RWPE2 (cell line): ENCODE measurements around the gene MPV17L2.
A peak's percentile ranks its signal among the peaks of the same experiment; 100 is the strongest.

Experiments
- ATAC-seq: fragments of 200-7000 bp; cut with Tn5 transposase; 3 replicates; pipeline ENCODE4 v1.9.1; 2021; ENCODE audit warnings: low read depth
- DNase-seq: peaks from one replicate; pipeline ENCODE4 v3.0.0-alpha.2; 2020; ENCODE audit warnings: low spot score
- H3K27ac ChIP-seq: fragments of 450-650 bp; 2 replicates; pipeline ENCODE4 v1.5.1; 2017; ENCODE audit warnings: mild to moderate bottlenecking; ENCODE audit not compliant: poor library complexity, severe bottlenecking
- H3K27me3 ChIP-seq: fragments of 250-450 bp; sonication (Bioruptor Pico); 2 replicates; pipeline ENCODE4 v1.5.1; 2021; ENCODE audit warnings: mild to moderate bottlenecking, moderate library complexity; ENCODE audit not compliant: insufficient read depth, poor library complexity, severe bottlenecking
- H3K36me3 ChIP-seq: fragments of 250-450 bp; sonication (Bioruptor Pico); 2 replicates; pipeline ENCODE4 v1.5.1; 2020; ENCODE audit warnings: low read depth, mild to moderate bottlenecking, moderate library complexity
- H3K4me1 ChIP-seq: fragments of 250-450 bp; sonication (Bioruptor Pico); 2 replicates; pipeline ENCODE4 v1.5.1; 2021; ENCODE audit warnings: mild to moderate bottlenecking, moderate library complexity; ENCODE audit not compliant: insufficient read depth, poor library complexity, severe bottlenecking
- H3K4me3 ChIP-seq: fragments of 250-450 bp; sonication (Bioruptor Pico); 2 replicates; pipeline ENCODE4 v1.5.1; 2021; ENCODE audit warnings: mild to moderate bottlenecking, moderate library complexity; ENCODE audit not compliant: severe bottlenecking
- H3K9me3 ChIP-seq: fragments of 250-450 bp; sonication (Bioruptor Pico); 2 replicates; pipeline ENCODE4 v1.5.1; 2021; ENCODE audit warnings: mild to moderate bottlenecking, moderate library complexity; ENCODE audit not compliant: severe bottlenecking
- CTCF ChIP-seq: fragments of 450-650 bp; IDR thresholded peaks from one replicate; pipeline ENCODE4 v1.5.1; 2017; ENCODE audit warnings: mild to moderate bottlenecking, moderate library complexity; ENCODE audit not compliant: poor library complexity, severe bottlenecking

MPV17L2 gene

GRCh38 chr19:18183529-18183928 is 9.5 kb upstream of the MPV17L2 start:
- no peaks in the 10 kb centered on the region for H3K36me3 ChIP-seq
- DNase-seq (no peak), ATAC-seq (no peak)
- no peaks in the 10 kb centered on the region for H3K27me3 ChIP-seq
- TF ChIP-seq CTCF: no peak
- H3K27ac ChIP-seq: no peak overlapping the region
- H3K4me1 ChIP-seq: no peaks in the 10 kb centered on the region
- no peak overlapping the region for H3K4me3 ChIP-seq
- no peaks in the 10 kb centered on the region for H3K9me3 ChIP-seq

DNA sequence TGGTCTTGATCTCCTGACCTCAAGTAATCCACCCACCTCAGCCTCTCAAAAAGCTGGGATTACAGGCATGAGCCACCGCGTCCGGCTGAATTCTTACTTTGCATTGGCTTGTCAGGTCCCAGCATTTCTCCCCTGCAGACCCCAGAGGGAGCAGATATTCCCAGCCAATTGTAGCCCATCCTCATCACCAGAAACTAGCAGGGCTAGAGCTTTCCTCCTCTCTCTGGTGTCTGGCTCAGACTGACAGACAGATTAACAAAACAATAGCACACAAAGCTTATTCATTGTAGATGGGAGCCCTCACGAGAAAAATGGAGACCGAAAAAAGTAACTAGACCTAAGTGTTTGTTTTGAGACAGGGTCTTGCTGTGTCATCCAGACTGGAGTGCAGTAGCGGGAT is 7.5 kb upstream of the MPV17L2 start:
- Histone ChIP-seq H3K4me1 (no peaks in the 10 kb centered on the region), H3K27ac (no peak overlapping the region), H3K36me3 (no peaks in the 10 kb centered on the region), H3K27me3 (no peaks in the 10 kb centered on the region), H3K4me3 (no peak overlapping the region), H3K9me3 (no peaks in the 10 kb centered on the region)
- DNase-seq (no peak), ATAC-seq (no peak)
- TF ChIP-seq CTCF: no peak

- Histone ChIP-seq H3K36me3 (peaks cover 4% of the 10 kb centered on the region; the same call in 1 of the 2 replicates), H3K4me3 (no peak overlapping the region), H3K27ac (peak overlapping the region; percentile 88), H3K4me1 (peaks cover 2% of the 10 kb centered on the region), H3K27me3 (no peaks in the 10 kb centered on the region), H3K9me3 (no peaks in the 10 kb centered on the region)
- ATAC-seq (no peak), DNase-seq (no peak)
- no peak for TF ChIP-seq CTCF
These were observed 2.7 kb upstream of the MPV17L2 start for GRCh38 chr19:18190278-18190677.

- ATAC-seq (peak; percentile 39), DNase-seq (no peak)
- peaks cover 12% of the 10 kb centered on the region; the same call in 1 of the 2 replicates for H3K36me3 ChIP-seq
- peak overlapping the region; percentile 39 for H3K4me3 ChIP-seq
- H3K9me3 ChIP-seq: no peaks in the 10 kb centered on the region
- peaks cover 2% of the 10 kb centered on the region for H3K4me1 ChIP-seq
- H3K27ac ChIP-seq: peak overlapping the region; percentile 88
- TF ChIP-seq CTCF: no peak
- no peaks in the 10 kb centered on the region for H3K27me3 ChIP-seq
These were observed 1.4 kb upstream of the MPV17L2 start for GRCh38 chr19:18191640-18192062.

DNA sequence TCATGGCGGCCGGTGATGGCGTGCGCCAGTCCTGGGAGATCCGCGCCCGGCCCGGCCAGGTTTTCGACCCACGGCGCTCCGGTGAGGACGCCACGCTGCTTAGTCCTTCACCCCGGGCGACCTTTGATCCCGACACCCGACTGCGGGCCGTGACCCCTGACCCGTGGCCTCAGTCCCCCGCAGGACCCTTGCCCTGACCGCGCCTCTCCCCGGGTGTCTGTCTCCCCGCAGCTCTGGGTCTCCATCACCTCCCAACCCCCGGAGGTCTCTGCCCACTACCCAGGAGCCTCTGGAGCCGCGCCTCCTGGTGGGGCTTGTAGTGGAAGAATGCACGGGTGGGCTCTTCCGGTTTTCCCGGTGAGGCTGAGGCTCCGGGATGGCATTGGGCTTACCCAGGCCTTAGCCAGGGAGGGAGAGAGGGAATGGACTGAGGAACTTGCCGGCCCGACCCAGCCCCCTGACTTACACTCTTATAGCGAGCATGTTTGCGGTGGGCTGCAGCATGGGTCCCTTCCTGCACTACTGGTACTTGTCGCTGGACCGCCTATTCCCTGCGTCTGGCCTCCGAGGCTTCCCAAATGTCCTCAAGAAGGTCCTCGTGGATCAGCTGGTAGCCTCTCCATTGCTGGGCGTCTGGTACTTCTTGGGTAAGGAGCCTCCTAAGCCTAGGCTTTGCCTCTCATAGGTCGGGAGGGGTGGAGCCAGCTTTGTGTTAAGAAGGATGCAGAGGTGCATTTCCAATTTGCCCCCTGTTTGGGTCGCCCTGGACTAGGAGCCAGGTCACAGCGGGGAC is 566 bp downstream of the MPV17L2 start:
- H3K4me1 ChIP-seq: peaks cover 2% of the 10 kb centered on the region
- peaks cover 12% of the 10 kb centered on the region; the same call in 1 of the 2 replicates for H3K36me3 ChIP-seq
- H3K27me3 ChIP-seq: no peaks in the 10 kb centered on the region
- ATAC-seq (no peak), DNase-seq (no peak)
- peak overlapping the region; percentile 44 for H3K27ac ChIP-seq
- H3K9me3 ChIP-seq: no peaks in the 10 kb centered on the region
- peak overlapping the region; percentile 69 for H3K4me3 ChIP-seq
- TF ChIP-seq CTCF: no peak
